Measurements from ENCODE around the gene C15orf61. TPM values are rescaled to one million over a fixed set of nuclear protein-coding genes. Genes with fewer than 3 reads are reported as not detected.

C15orf61 gene
- total and polyA plus RNA-seq, 4 donors = 2.1 to 5.8 (median 4.1) TPM

DNA sequence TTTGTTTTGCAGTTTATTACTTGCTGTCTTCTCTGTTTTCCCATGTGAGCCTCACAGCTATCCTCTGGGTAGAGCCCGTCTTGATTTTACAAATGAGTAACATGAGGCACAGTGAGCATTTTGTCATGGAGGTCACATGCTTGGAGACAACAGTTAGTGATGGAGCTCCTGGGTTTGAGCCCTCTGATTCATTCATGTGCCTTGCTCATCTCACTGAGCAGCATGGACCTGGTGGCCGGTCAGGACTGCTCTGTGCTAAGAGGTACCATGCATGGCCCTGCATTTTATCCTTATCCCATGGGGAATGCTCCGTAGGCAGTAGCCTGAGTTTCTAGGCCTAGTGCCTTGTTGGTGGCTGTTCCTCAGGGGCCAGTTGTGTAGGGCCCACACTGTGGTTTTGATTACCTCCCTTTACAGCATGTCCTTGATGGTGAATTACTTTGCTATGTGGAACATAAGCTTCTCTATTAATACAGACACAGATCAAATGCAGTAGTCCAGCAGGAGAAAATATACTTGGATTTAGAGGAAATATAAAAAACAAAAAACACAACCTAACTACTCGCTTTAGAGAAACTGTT is 57.2 kb downstream of the C15orf61 start:
- 96 to 97% methylated on average over 4 of the region's 4 CpGs for WGBS, 2 donors
- no peak overlapping the region for H3K4me3 ChIP-seq
- peaks cover 0 to 7% (median 0%) of the 10 kb centered on the region in 5 donors for H3K4me1 ChIP-seq (ENCODE audit: control insufficient read depth in 5 of 5, insufficient read depth in 5 of 5, low read length in 5 of 5)
- no peak for DNase-seq
- no peak for ATAC-seq (ENCODE audit: insufficient read depth, low FRiP score)
- no peaks in the 10 kb centered on the region for H3K9me3 ChIP-seq (ENCODE audit: control insufficient read depth in 4 of 4, insufficient read depth in 3 of 4, low read length in 3 of 4)
- H3K36me3 ChIP-seq (ENCODE audit: control insufficient read depth in 4 of 4, insufficient read depth in 4 of 4, low read length in 4 of 4) = peaks cover 0 to 2% (median 0%) of the 10 kb centered on the region in 4 donors
- no peaks in the 10 kb centered on the region for H3K27me3 ChIP-seq (ENCODE audit: control insufficient read depth in 3 of 3, insufficient read depth in 3 of 3, low read length in 2 of 3)
- H3K27ac ChIP-seq (ENCODE audit: low read depth in 1 of 2, low read length in 1 of 2) = no peak overlapping the region
- H3K9ac ChIP-seq (ENCODE audit: insufficient read depth in 1 of 2, low read length in 2 of 2) = no peak overlapping the region
- TF ChIP-seq, protein P1, sequence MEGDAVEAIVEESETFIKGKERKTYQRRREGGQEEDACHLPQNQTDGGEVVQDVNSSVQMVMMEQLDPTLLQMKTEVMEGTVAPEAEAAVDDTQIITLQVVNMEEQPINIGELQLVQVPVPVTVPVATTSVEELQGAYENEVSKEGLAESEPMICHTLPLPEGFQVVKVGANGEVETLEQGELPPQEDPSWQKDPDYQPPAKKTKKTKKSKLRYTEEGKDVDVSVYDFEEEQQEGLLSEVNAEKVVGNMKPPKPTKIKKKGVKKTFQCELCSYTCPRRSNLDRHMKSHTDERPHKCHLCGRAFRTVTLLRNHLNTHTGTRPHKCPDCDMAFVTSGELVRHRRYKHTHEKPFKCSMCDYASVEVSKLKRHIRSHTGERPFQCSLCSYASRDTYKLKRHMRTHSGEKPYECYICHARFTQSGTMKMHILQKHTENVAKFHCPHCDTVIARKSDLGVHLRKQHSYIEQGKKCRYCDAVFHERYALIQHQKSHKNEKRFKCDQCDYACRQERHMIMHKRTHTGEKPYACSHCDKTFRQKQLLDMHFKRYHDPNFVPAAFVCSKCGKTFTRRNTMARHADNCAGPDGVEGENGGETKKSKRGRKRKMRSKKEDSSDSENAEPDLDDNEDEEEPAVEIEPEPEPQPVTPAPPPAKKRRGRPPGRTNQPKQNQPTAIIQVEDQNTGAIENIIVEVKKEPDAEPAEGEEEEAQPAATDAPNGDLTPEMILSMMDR (IDR thresholded peaks at IDR 0.05; ENCODE audit: control extremely low read depth, extremely low read depth) = no peak

DNA sequence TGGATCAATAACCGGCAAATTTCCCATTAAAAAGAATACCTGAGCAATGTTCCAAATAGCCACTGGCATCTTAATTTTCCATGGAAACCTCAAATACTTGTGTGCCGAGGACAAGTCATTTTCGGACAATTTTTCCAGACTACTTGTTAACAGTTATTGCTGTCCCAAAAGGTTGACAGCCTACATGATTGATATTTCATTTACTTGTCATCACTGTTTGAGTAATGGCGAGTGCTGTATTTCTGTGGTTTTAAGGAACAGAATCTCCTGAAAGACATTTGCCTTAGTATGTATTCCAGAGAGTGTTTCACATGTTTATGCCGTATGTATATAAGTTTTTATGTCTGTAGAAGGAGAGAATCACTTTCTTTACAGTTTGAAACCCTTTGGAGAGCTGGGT is 58.2 kb downstream of the C15orf61 start:
- Histone ChIP-seq H3K27ac (ENCODE audit: low read depth in 1 of 2, low read length in 1 of 2) (no peak overlapping the region), H3K36me3 (ENCODE audit: control insufficient read depth in 4 of 4, insufficient read depth in 4 of 4, low read length in 4 of 4) (peaks cover 0 to 2% (median 0%) of the 10 kb centered on the region in 4 donors), H3K27me3 (ENCODE audit: control insufficient read depth in 3 of 3, insufficient read depth in 3 of 3, low read length in 2 of 3) (no peaks in the 10 kb centered on the region), H3K4me3 (no peak overlapping the region), H3K9me3 (ENCODE audit: control insufficient read depth in 4 of 4, insufficient read depth in 3 of 4, low read length in 3 of 4) (no peaks in the 10 kb centered on the region), H3K9ac (ENCODE audit: insufficient read depth in 1 of 2, low read length in 2 of 2) (no peak overlapping the region), H3K4me1 (ENCODE audit: control insufficient read depth in 5 of 5, insufficient read depth in 5 of 5, low read length in 5 of 5) (peaks cover 0 to 7% (median 0%) of the 10 kb centered on the region in 5 donors)
- no peak for ATAC-seq (ENCODE audit: insufficient read depth, low FRiP score)
- DNase-seq = no peak
- TF ChIP-seq, protein P1 (IDR thresholded peaks at IDR 0.05; ENCODE audit: control extremely low read depth, extremely low read depth) = no peak
- WGBS, 2 donors = 95 to 97% methylated on average over 5 of the region's 5 CpGs

Other genes with a start within 250 kb of the C15orf61 start
- 10 to 100 TPM; 17.2 to 19.1 TPM for gene MAP2K5, start 21.6 kb downstream of the C15orf61 start, total RNA-seq
- gene MAP2K5, start 21.6 kb downstream of the C15orf61 start, polyA plus RNA-seq = 1 to 10 TPM; 6.3 to 7.6 TPM